ENCODE measurements around the gene FUT2. TPM values are rescaled to one million over a fixed set of nuclear protein-coding genes. Genes with fewer than 3 reads are reported as not detected.

Gene FUT2
- total RNA-seq, 6 experiments from 2014 or later = not detected

- Mint-ChIP-seq H3K27ac (no peak overlapping the region), H3K36me3 (ENCODE audit: low read depth) (peaks cover 7% of the 10 kb centered on the region), H3K4me3 (no peak overlapping the region), H3K27me3 (ENCODE audit: insufficient read depth) (peaks cover 8% of the 10 kb centered on the region), H3K9me3 (peaks cover 3% of the 10 kb centered on the region; the same call in 1 of the 2 replicates), H3K4me1 (ENCODE audit: low read depth) (peaks cover 12% of the 10 kb centered on the region)
- DNase-seq = no peak
- TF ChIP-seq CTCF (IDR thresholded peaks at IDR 0.05) = no peak
Observed at GRCh38 chr19:48728911-48729664, 33.3 kb downstream of the FUT2 start.

GRCh38 chr19:48731452-48731851 is 35.7 kb downstream of the FUT2 start:
- Mint-ChIP-seq H3K4me1 (ENCODE audit: low read depth) (no peaks in the 10 kb centered on the region), H3K9me3 (no peaks in the 10 kb centered on the region; the same call in 1 of the 2 replicates), H3K4me3 (no peak overlapping the region), H3K27ac (no peak overlapping the region), H3K36me3 (ENCODE audit: low read depth) (no peaks in the 10 kb centered on the region), H3K27me3 (ENCODE audit: insufficient read depth) (peaks cover 17% of the 10 kb centered on the region)
- no peak for TF ChIP-seq CTCF (IDR thresholded peaks at IDR 0.05)
- no peak for DNase-seq

DNA sequence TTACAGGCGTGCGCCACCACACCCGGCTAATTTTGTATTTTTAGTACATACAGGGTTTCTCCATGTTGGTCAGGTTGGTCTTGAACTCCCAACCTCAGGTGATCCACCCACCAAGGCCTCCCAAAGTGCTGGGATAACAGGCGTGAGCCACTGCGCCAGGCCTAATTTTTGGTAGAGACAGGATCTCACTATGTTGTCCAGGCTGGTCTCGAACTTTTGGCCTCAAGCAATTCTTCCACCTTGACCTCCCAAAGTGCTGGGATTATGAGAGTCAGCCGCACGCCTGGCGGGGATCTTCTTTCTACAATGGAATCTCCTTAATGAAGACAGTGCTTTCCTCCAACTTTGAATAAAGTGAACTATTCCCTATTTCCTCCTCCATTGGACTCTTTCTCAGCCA is 38.9 kb downstream of the FUT2 start:
- Mint-ChIP-seq H3K27ac (no peak overlapping the region), H3K4me3 (no peak overlapping the region), H3K36me3 (ENCODE audit: low read depth) (no peaks in the 10 kb centered on the region), H3K9me3 (no peaks in the 10 kb centered on the region), H3K27me3 (ENCODE audit: insufficient read depth) (peaks cover 17% of the 10 kb centered on the region), H3K4me1 (ENCODE audit: low read depth) (no peaks in the 10 kb centered on the region)
- no peak for TF ChIP-seq CTCF (IDR thresholded peaks at IDR 0.05)
- DNase-seq = no peak

- Mint-ChIP-seq H3K27ac (no peak overlapping the region), H3K4me3 (no peak overlapping the region), H3K4me1 (ENCODE audit: low read depth) (no peaks in the 10 kb centered on the region), H3K36me3 (ENCODE audit: low read depth) (no peaks in the 10 kb centered on the region), H3K9me3 (no peaks in the 10 kb centered on the region), H3K27me3 (ENCODE audit: insufficient read depth) (peaks cover 17% of the 10 kb centered on the region)
- DNase-seq = no peak
- TF ChIP-seq CTCF (IDR thresholded peaks at IDR 0.05) = no peak
Observed at GRCh38 chr19:48735031-48735615, 39.4 kb downstream of the FUT2 start.

GRCh38 chr19:48737360-48737998 is 41.7 kb downstream of the FUT2 start:
- no peak for DNase-seq
- Mint-ChIP-seq H3K4me1 (ENCODE audit: low read depth) (no peaks in the 10 kb centered on the region), H3K27me3 (ENCODE audit: insufficient read depth) (peaks cover 16% of the 10 kb centered on the region), H3K36me3 (ENCODE audit: low read depth) (no peaks in the 10 kb centered on the region), H3K27ac (no peak overlapping the region), H3K9me3 (no peaks in the 10 kb centered on the region), H3K4me3 (no peak overlapping the region)
- TF ChIP-seq CTCF (IDR thresholded peaks at IDR 0.05) = no peak

All from HFFc6 (cell line).